ENCODE results near the gene ABL1. TPM values are rescaled to one million over a fixed set of nuclear protein-coding genes. Genes with fewer than 3 reads are reported as not detected.
"Not testable (repeated sequence)": the region's sequence is repeated elsewhere in the genome, so short reads cannot be mapped to it uniquely, and the experiment has no call there.

Gene ABL1
- total RNA-seq, 1 donor from 2014 or later = 91.0 TPM

- DNase-seq (ENCODE audit: low read depth, low spot score) = no peak
- H3K4me1 Mint-ChIP-seq = peaks cover 7% of the 10 kb centered on the region
- no peaks in the 10 kb centered on the region for H3K27me3 Mint-ChIP-seq (ENCODE audit: low read depth)
- no peak overlapping the region for H3K27ac Mint-ChIP-seq (ENCODE audit: unreplicated experiment)
- peaks cover 5% of the 10 kb centered on the region for H3K9me3 Mint-ChIP-seq
- H3K4me3 Mint-ChIP-seq = no peak overlapping the region
- peaks cover 11% of the 10 kb centered on the region for H3K36me3 Mint-ChIP-seq (ENCODE audit: low read depth)
- TF ChIP-seq CTCF (conservative IDR thresholded peaks at IDR 0.05) = no peak
Measured at GRCh38 chr9:130791303-130791894, 43.7 kb upstream of the ABL1 start.

DNA sequence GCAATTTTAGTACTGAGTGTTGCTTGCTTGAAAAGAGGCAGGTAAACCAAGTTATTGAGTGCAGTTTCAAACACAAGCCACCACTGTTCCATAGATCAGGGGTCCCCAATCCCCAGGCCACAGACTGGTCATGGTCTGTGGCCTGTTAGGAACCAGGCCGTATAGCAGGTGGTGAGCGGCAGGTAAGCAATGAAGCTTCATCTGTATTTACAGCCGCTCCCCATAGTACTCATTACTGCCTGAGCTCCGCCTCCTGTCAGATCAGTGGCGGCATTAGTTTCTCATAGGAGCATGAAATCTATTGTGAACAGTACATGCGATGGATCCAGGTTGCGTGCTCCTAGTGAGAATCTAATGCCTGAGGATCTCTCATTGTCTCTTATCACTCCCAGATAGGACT lies 41.5 kb upstream of the ABL1 start:
- peaks cover 7% of the 10 kb centered on the region for H3K4me1 Mint-ChIP-seq

GRCh38 chr9:130794021-130794420 lies 41.0 kb upstream of the ABL1 start:
- H3K36me3 Mint-ChIP-seq (ENCODE audit: low read depth); H3K9me3 Mint-ChIP-seq; H3K27ac Mint-ChIP-seq (ENCODE audit: unreplicated experiment); DNase-seq (ENCODE audit: low read depth, low spot score); H3K4me3 Mint-ChIP-seq; H3K27me3 Mint-ChIP-seq (ENCODE audit: low read depth); H3K4me1 Mint-ChIP-seq: not testable (repeated sequence)

More for the DNA sequence above, 41.5 kb upstream of the ABL1 start:
- no peaks in the 10 kb centered on the region for H3K27me3 Mint-ChIP-seq (ENCODE audit: low read depth)
- TF ChIP-seq CTCF (conservative IDR thresholded peaks at IDR 0.05) = no peak
- H3K9me3 Mint-ChIP-seq = peaks cover 5% of the 10 kb centered on the region
- no peak for DNase-seq (ENCODE audit: low read depth, low spot score)
- H3K36me3 Mint-ChIP-seq (ENCODE audit: low read depth) = peaks cover 11% of the 10 kb centered on the region
- H3K4me3 Mint-ChIP-seq = no peak overlapping the region
- H3K27ac Mint-ChIP-seq (ENCODE audit: unreplicated experiment) = no peak overlapping the region

GRCh38 chr9:130794423-130794822 lies 40.6 kb upstream of the ABL1 start:
- not testable (repeated sequence) for H3K9me3 Mint-ChIP-seq; DNase-seq (ENCODE audit: low read depth, low spot score); H3K4me3 Mint-ChIP-seq; H3K27ac Mint-ChIP-seq (ENCODE audit: unreplicated experiment); H3K4me1 Mint-ChIP-seq; H3K36me3 Mint-ChIP-seq (ENCODE audit: low read depth); H3K27me3 Mint-ChIP-seq (ENCODE audit: low read depth)

DNA sequence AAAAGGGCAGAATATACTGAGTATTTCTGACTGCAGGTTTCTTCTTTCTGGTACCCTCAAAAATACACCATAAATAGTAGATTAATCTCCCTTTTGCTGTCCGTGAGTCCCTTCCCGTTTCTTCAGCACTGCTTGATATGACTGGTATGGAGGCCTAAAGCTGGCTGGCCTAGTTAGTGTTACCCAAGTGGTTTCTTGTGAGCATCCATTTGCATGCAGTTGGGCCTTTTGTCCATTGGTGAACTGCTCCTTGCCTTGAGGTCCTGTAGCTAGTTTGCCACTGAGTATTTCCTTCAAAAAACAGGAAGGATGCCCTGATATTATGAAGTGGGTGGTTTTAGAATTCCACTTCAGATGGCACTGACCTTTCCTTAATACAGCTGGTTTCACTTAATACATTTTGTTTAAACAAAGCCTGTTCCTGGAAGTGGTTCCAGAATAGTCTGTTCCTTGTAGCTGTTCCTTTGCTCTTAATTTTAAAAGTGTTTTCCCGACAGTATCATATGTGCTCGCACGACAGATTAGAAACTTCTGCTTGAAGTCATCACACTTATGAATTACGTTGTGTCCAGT lies 40.0 kb upstream of the ABL1 start:
- DNase-seq (ENCODE audit: low read depth, low spot score) = no peak
- Mint-ChIP-seq H3K9me3 (no peaks in the 10 kb centered on the region), H3K36me3 (ENCODE audit: low read depth) (no peaks in the 10 kb centered on the region), H3K27me3 (ENCODE audit: low read depth) (no peaks in the 10 kb centered on the region), H3K4me3 (no peak overlapping the region), H3K4me1 (peaks cover 7% of the 10 kb centered on the region), H3K27ac (ENCODE audit: unreplicated experiment) (no peak overlapping the region)
- TF ChIP-seq CTCF (conservative IDR thresholded peaks at IDR 0.05) = no peak

DNA sequence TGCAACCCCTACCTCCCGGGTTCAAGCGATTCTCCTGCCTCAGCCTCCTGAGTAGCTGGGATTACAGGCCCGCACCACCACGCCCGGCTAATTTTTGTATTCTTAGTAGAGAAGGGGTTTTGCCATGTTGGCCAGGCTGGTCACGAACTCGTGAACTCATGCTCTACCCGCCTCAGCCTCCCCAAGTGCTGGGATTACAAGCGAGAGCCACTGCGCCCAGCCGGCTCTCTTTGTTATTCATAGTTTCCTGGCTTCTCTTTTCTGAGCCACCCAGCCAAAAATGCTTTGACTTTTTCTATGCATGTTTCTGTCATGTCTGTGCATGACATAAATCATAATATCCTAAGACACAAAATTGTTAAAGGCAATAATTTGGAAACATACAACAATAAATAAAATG lies 31.9 kb upstream of the ABL1 start:
- peaks cover 17% of the 10 kb centered on the region for H3K4me1 Mint-ChIP-seq
- not testable (repeated sequence) for H3K27ac Mint-ChIP-seq (ENCODE audit: unreplicated experiment); H3K36me3 Mint-ChIP-seq (ENCODE audit: low read depth); H3K27me3 Mint-ChIP-seq (ENCODE audit: low read depth); H3K4me3 Mint-ChIP-seq; DNase-seq (ENCODE audit: low read depth, low spot score); H3K9me3 Mint-ChIP-seq

GRCh38 chr9:130805510-130806326 lies 29.3 kb upstream of the ABL1 start:
- no peak overlapping the region for H3K4me3 Mint-ChIP-seq
- H3K27me3 Mint-ChIP-seq (ENCODE audit: low read depth) = no peaks in the 10 kb centered on the region
- H3K9me3 Mint-ChIP-seq = peaks cover 12% of the 10 kb centered on the region
- TF ChIP-seq CTCF (conservative IDR thresholded peaks at IDR 0.05) = no peak
- peaks cover 11% of the 10 kb centered on the region for H3K36me3 Mint-ChIP-seq (ENCODE audit: low read depth)
- no peak for DNase-seq (ENCODE audit: low read depth, low spot score)
- peak overlapping the region; percentile 65 for H3K27ac Mint-ChIP-seq (ENCODE audit: unreplicated experiment)
- H3K4me1 Mint-ChIP-seq = peaks cover 17% of the 10 kb centered on the region
